SJCRH30 (cell line): ENCODE data around the gene PCBD1. TPM values are rescaled to one million over a fixed set of nuclear protein-coding genes. Genes with fewer than 3 reads are reported as not detected.

ENCODE experiments used
- total RNA-seq: library from RNA; depleted of rRNA; stranded (reverse); fragments of >200 nt; shearing (Covaris generic); gene quantifications from 2 replicates; pipeline ENCODE4 v1.2.3, GENCODE V29; 2014; rRNA removed

Gene PCBD1
- total RNA-seq, 1 experiment from 2014 or later: 25.5 TPM

Other genes with a start within 250 kb of the PCBD1 start
- gene ADAMTS14, start 216.1 kb downstream of the PCBD1 start, total RNA-seq: 6.4 and 7.6 TPM in 2 replicates
- not detected in 2 replicates for gene TBATA, start 103.2 kb downstream of the PCBD1 start, total RNA-seq
- 37.9 and 41.4 TPM in 2 replicates for gene SGPL1, start 72.6 kb downstream of the PCBD1 start, total RNA-seq